Thyroid gland (tissue), 4 donors: ENCODE measurements around the gene MLC1.
A peak's percentile ranks its signal among the peaks of the same experiment; 100 is the strongest.

Source experiments
- POLR2A ChIP-seq, 2 donors: fragments of 450-650 bp; IDR thresholded peaks; one replicate each; pipeline ENCODE4 v1.6.1; 2017; ENCODE audit warnings: antibody characterized with exemption in 2 of 2, mild to moderate bottlenecking in 2 of 2, moderate library complexity in 1 of 2
- TF ChIP-seq, protein P1 (sequence below), 6 experiments: fragments of 200-600 bp in 3 of 6; fragments of 450-650 bp in 3 of 6; sonication (generic) in 3 of 6; IDR thresholded peaks; one replicate each; pipeline ENCODE4 v1.5.1; 2016 to 2019; ENCODE audit warnings: antibody characterized with exemption in 6 of 6, mild to moderate bottlenecking in 2 of 6, inconsistent platforms in 1 of 6, moderate library complexity in 1 of 6

DNA sequence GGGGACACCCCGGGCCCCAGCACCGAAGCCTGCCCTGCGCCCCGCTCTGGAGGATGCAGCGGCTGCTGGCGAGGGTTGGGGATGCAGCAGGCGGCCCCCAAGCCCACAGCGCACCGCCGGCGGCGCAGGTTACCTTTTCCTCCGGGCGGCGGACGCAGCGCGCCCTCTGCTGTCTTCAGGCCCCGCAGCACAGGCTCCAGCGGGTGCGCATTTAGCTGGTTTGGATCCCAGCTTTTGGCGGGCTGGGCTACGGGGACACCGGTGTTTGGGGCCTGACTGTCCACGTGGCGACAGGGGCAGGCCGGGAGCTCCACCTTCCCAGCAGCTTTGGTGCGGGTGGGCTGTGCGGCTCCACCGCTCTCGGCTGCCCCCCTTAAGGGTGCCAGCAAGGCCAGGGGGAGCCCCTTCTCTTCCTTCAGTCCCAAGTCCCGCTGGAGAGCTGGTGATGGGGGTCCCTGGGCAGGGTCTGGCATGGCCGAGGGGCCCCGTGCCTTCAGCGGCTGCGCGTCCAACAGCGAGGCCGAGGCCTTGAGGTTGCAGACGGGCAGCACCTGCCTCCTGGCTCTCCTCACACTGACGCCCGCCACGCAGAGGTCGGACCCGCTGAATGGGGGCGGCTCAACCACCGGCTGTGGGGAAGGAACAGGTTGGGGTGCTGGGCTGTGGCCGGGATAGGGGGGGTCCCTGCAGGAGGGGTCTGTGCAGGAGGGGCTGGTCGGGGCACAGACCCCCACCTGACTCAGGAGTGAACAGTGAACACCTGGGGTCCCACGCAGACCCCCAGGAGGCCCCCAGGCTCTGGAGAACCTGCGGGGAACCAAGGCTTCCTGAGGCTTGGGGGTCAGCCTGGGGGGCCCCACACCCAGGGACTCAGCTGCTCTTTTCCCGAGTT is 54.7 kb downstream of the MLC1 start:
- no peak for TF ChIP-seq POLR2A (IDR thresholded peaks at IDR 0.05)
- TF ChIP-seq, protein P1, sequence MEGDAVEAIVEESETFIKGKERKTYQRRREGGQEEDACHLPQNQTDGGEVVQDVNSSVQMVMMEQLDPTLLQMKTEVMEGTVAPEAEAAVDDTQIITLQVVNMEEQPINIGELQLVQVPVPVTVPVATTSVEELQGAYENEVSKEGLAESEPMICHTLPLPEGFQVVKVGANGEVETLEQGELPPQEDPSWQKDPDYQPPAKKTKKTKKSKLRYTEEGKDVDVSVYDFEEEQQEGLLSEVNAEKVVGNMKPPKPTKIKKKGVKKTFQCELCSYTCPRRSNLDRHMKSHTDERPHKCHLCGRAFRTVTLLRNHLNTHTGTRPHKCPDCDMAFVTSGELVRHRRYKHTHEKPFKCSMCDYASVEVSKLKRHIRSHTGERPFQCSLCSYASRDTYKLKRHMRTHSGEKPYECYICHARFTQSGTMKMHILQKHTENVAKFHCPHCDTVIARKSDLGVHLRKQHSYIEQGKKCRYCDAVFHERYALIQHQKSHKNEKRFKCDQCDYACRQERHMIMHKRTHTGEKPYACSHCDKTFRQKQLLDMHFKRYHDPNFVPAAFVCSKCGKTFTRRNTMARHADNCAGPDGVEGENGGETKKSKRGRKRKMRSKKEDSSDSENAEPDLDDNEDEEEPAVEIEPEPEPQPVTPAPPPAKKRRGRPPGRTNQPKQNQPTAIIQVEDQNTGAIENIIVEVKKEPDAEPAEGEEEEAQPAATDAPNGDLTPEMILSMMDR (IDR thresholded peaks at IDR 0.05): peak; percentile 72 to 95 (median 87)
